Skeletal muscle satellite cell (primary cell): Measurements from ENCODE around the gene OR2G3. TPM values are rescaled to one million over a fixed set of nuclear protein-coding genes. Genes with fewer than 3 reads are reported as not detected.

Source experiments
- H3K27me3 ChIP-seq: 2 replicates; pipeline ENCODE4 v1.7.0; 2013; ENCODE audit warnings: low read length; ENCODE audit not compliant: control insufficient read depth, insufficient read depth
- H3K36me3 ChIP-seq: 2 replicates; pipeline ENCODE4 v1.7.0; 2013; ENCODE audit warnings: mild to moderate bottlenecking, control low read depth, low read length; ENCODE audit not compliant: insufficient read depth
- H3K4me1 ChIP-seq: 2 replicates; pipeline ENCODE4 v1.7.0; 2013; ENCODE audit warnings: low read length; ENCODE audit not compliant: control insufficient read depth, insufficient read depth
- H3K4me2 ChIP-seq: 2 replicates; pipeline ENCODE4 v1.7.0; 2013; ENCODE audit warnings: mild to moderate bottlenecking, low read length
- H3K4me3 ChIP-seq: 2 replicates; pipeline ENCODE4 v1.7.0; 2013; ENCODE audit warnings: low read length
- H3K9ac ChIP-seq: 2 replicates; pipeline ENCODE4 v1.7.0; 2013; ENCODE audit warnings: mild to moderate bottlenecking, low read depth, low read length, moderate library complexity
- H3K9me3 ChIP-seq: replicated peaks from 2 replicates; pipeline ENCODE4 v1.7.0; 2013; ENCODE audit warnings: mild to moderate bottlenecking, control low read depth, low read length
- small RNA-seq: library from RNA; depleted of rRNA; stranded (forward); fragments of <200 nt; gene quantifications from one replicate; pipeline ENCODE3, GENCODE V24; 2012

OR2G3 gene

GRCh38 chr1:247638011-247638410, 32.6 kb downstream of the OR2G3 start:
- H3K9me3 ChIP-seq: peaks cover 3% of the 10 kb centered on the region
- H3K4me2 ChIP-seq: no peak overlapping the region
- no peak overlapping the region for H3K9ac ChIP-seq
- H3K4me3 ChIP-seq: no peak overlapping the region
- no peaks in the 10 kb centered on the region for H3K36me3 ChIP-seq
- H3K27me3 ChIP-seq: no peaks in the 10 kb centered on the region
- H3K4me1 ChIP-seq: no peaks in the 10 kb centered on the region

GRCh38 chr1:247638781-247639180, 33.4 kb downstream of the OR2G3 start:
- no peaks in the 10 kb centered on the region for H3K27me3 ChIP-seq
- H3K36me3 ChIP-seq: no peaks in the 10 kb centered on the region
- no peaks in the 10 kb centered on the region for H3K4me1 ChIP-seq
- H3K9me3 ChIP-seq: peaks cover 3% of the 10 kb centered on the region
- H3K4me3 ChIP-seq: no peak overlapping the region
- H3K4me2 ChIP-seq: no peak overlapping the region
- no peak overlapping the region for H3K9ac ChIP-seq

- no peaks in the 10 kb centered on the region for H3K27me3 ChIP-seq
These were observed 34.1 kb downstream of the OR2G3 start for GRCh38 chr1:247639381-247639981.

DNA sequence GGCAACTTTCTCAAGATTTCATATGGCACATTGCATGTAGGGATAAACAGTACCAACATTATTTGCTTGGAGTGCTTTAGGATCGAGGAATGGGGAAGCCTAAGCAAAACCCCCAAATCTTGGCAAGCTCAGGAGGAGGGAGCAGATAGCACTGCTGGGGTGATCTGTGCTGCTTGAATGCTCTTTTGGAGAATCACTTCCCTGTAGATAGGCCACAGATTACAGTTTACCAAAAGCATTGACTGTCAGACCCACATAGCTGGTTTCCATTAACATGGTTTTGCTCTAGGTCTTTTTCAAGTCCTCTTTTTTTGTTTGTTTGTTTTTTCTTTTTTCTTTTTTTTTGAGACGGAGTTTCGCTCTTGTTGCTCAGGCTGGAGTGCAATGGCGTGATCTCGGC, 37.4 kb downstream of the OR2G3 start:
- no peaks in the 10 kb centered on the region for H3K27me3 ChIP-seq
- H3K36me3 ChIP-seq: no peaks in the 10 kb centered on the region
- H3K9me3 ChIP-seq: no peaks in the 10 kb centered on the region
- H3K4me2 ChIP-seq: no peak overlapping the region
- no peak overlapping the region for H3K9ac ChIP-seq
- H3K4me3 ChIP-seq: no peak overlapping the region
- H3K4me1 ChIP-seq: no peaks in the 10 kb centered on the region

More at GRCh38 chr1:247639381-247639981, 34.1 kb downstream of the OR2G3 start:
- Histone ChIP-seq H3K9me3 (peaks cover 3% of the 10 kb centered on the region), H3K9ac (no peak overlapping the region), H3K36me3 (no peaks in the 10 kb centered on the region), H3K4me2 (no peak overlapping the region), H3K4me1 (no peaks in the 10 kb centered on the region), H3K4me3 (no peak overlapping the region)

DNA sequence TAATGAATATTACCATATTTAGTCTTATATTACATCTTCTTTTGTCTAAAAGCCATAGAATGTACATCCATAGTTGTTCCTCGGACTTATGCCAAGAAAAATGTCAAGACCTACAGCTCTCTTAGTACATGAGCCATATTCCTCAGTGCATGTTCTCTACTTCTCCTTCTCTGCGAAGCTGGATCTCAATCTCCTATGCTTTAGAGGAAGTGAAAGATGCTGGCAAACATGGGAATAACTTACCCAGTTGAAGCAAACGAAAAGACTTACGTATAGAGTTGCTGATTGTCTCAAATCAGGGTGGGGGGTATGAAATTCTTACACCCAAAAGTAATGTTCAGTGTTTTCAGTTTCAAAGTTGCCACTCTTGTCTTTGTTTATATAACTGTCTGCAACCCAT, 41.5 kb downstream of the OR2G3 start:
- Histone ChIP-seq H3K4me1 (no peaks in the 10 kb centered on the region), H3K9ac (no peak overlapping the region)

GRCh38 chr1:247647864-247648263, 42.5 kb downstream of the OR2G3 start:
- Histone ChIP-seq H3K27me3 (no peaks in the 10 kb centered on the region), H3K4me1 (no peaks in the 10 kb centered on the region), H3K36me3 (no peaks in the 10 kb centered on the region), H3K4me3 (no peak overlapping the region), H3K9me3 (no peaks in the 10 kb centered on the region), H3K4me2 (no peak overlapping the region), H3K9ac (no peak overlapping the region)

More for the DNA sequence above, 41.5 kb downstream of the OR2G3 start:
- Histone ChIP-seq H3K27me3 (no peaks in the 10 kb centered on the region), H3K9me3 (no peaks in the 10 kb centered on the region), H3K36me3 (no peaks in the 10 kb centered on the region), H3K4me3 (no peak overlapping the region), H3K4me2 (no peak overlapping the region)

- H3K4me2 ChIP-seq: no peak overlapping the region
- no peaks in the 10 kb centered on the region for H3K27me3 ChIP-seq
- no peaks in the 10 kb centered on the region for H3K36me3 ChIP-seq
- no peak overlapping the region for H3K4me3 ChIP-seq
- no peak overlapping the region for H3K9ac ChIP-seq
- no peaks in the 10 kb centered on the region for H3K4me1 ChIP-seq
- H3K9me3 ChIP-seq: no peaks in the 10 kb centered on the region
These were observed 47.7 kb downstream of the OR2G3 start for GRCh38 chr1:247653040-247653439.

Small RNA genes within 50 kb of the gene (small RNA-seq; reads per million reads assigned to genes)
- not detected for gene RF00026
